GM18861 (cell line): ENCODE results near the gene GAL3ST2.

ENCODE experiments used
- ATAC-seq: cut with Tn5 transposase; IDR thresholded peaks from one replicate; pipeline ENCODE4 v1.9.1; 2021; ENCODE audit not compliant: unreplicated experiment

GAL3ST2 gene

DNA sequence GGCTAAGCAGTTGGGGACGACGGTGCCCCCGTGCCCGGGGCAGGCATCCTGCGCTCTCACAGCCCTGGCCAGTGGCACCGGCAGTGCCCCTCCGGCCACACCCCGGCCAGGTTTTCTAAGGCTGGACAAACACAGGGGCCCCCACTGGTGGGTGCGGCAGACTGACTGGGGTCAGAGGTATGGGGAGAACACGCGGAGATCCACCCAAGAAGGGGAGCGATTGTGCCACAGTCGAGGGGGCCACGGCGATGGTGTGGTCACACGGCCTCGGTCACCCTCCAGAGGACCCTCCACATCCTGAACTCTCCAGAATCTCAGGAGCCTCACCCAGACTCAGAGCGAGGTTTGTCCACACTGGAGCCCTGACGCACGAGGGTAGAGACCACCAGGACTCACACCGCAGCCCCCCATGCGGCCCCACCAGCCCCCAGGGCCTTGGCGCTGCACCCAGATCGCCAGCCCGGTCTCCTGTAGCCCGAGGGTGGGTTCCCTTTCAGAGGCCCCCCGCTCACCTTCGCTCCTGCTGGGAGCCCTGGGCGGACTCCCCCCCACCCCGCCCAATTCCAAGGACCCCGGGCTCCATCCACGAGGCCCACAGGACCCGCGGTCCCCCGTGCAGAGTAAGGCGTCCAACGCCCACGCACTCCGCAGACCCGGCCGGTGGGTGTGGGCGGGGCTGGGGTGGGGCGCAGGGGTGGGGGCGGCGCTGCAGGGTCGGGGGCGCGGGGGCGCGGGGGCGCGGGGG, 66.9 kb downstream of the GAL3ST2 start:
- no peak for ATAC-seq

- ATAC-seq = peak; percentile 48
Measured at GRCh38 chr2:241844066-241844728, 67.6 kb downstream of the GAL3ST2 start.

GRCh38 chr2:241844831-241845578, 68.4 kb downstream of the GAL3ST2 start:
- ATAC-seq = no peak

GRCh38 chr2:241846406-241846805, 69.8 kb downstream of the GAL3ST2 start:
- ATAC-seq = no peak

DNA sequence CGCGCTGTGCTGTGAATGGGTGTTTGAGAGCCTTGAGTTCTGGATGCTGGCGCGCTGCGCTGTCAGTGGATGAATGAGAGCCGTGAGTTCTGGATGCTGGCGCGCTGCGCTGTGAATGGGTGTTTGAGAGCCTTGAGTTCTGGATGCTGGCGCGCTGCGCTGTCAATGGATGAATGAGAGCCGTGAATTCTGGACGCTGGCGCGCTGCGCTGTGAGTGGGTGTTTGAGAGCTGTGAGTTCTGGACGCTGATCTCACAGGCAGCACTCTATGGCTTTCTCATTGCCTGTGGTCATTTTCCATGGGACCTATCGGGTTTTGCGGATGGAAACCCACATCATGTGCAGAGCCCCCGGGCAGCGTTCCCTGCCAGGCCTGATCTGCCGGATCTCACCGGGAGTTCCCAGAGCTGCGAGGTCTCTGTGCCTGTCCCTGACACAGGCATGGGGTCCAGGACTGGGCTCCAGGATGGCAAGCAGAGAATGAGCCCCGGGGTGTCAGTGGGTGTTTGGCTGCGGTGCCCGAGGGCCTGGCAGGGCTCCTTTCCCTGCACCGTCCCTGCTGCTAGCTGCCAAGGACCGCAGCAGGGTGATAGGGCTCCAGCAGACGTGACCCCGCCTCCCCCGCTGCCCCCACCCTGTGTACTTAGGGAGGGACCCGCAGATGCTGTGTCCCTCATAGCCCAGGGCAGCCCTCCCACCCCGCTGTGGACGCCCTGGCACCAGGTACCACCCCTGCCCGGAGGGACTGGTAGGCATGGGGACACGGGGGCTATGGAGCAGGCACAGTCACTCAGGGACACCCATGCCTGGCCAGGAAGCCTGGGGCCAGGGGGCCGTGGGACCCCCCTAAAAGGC, 72.4 kb downstream of the GAL3ST2 start:
- no peak for ATAC-seq

GRCh38 chr2:241849616-241850543, 73.3 kb downstream of the GAL3ST2 start:
- ATAC-seq = no peak

GRCh38 chr2:241850544-241851324, 74.1 kb downstream of the GAL3ST2 start:
- ATAC-seq = no peak

GRCh38 chr2:241851325-241852115, 74.9 kb downstream of the GAL3ST2 start:
- ATAC-seq = no peak

DNA sequence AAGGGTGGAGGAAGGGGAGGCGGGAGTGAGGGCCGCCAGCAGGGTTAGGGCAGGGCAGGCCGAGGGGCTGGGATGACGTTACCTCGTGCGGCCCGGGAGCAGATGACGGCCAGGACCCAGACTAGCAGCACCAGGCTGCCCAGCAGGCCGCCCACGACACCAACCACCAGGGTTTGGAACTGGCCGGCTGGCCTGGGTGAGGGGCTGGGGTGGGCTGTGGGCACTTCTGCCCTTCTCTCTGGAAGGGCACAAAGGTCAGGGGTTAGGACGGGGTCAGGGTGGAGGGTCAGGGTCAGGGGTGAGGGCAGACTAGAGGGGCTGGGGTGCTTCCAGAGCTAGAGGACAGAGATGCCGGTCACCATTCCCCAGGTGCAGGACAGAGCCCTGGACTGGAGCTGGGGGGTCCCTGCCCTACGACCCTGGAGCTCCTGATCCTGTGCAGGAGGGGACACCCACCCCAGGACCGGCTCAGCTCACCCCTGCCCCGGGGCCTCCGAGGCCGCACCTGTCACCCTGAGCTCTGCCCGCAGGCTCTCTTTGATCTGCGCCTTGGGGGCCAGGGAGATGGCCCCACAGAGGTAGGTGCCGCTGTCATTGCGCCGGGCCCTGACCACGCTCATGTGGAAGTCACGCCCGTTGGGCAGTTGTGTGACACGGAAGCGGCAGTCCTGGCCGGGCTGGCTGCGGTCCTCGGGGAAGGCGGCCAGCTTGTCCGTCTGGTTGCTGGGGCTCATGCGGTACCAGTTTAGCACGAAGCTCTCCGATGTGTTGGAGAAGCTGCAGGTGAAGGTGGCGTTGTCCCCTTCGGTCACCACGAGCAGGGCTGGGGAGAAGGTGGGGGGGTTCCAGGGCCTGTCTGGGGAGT, 75.7 kb downstream of the GAL3ST2 start:
- no peak for ATAC-seq

DNA sequence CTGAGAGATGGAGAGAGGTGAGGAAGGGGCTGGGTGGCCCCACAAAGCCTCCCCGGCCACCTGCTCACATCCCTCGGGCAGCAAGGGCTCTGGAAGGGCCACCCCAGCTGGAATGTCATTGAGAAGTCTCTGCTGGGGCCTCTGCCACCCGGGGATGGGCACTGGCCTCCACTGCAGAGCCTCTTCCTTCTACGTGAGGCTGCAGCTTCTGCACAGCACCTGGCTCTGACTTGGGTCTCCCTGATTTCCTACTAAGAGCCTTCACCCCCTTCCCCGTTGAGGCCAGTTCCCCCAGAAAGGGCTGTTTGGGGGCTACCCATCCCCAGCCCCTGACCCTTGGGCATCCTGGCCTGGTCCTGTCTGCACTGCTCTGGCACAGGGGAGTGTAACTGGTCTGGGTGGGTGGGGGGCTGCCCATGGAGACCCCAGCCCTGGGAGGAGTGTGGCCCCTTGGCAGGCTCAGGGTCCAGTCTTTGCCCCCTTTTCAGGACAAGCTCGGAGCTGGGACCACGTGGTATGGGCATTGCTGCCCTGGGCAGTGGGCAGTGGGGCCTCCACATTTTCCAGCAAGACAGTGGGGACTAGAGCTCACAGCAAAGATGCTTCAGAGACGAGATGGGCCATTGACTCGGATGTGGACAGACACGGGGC, 76.5 kb downstream of the GAL3ST2 start:
- no peak for ATAC-seq
